Breast epithelium (tissue), 3 donors: ENCODE data around the gene ABTB1.

Experiments used
- CTCF ChIP-seq, 3 donors: fragments of 450-650 bp; IDR thresholded peaks; one replicate each; pipeline ENCODE4 v1.5.1; 2016 to 2017; ENCODE audit warnings: antibody characterized with exemption in 3 of 3, mild to moderate bottlenecking in 3 of 3, moderate library complexity in 3 of 3
- POLR2AphosphoS5 ChIP-seq, 3 donors: sonication (generic); formaldehyde crosslinking; IDR thresholded peaks; one replicate each; pipeline ENCODE4 v1.6.1; 2017; ENCODE audit warnings: antibody characterized with exemption in 3 of 3

- TF ChIP-seq POLR2AphosphoS5 (IDR thresholded peaks at IDR 0.05) (no peak), CTCF (IDR thresholded peaks at IDR 0.05) (no peak)
Observed at GRCh38 chr3:127714866-127715265, 42.1 kb downstream of the ABTB1 start.
